AG09309 (cell line): ENCODE results near the gene PSG5.
"Not testable (repeated sequence)": the region's sequence is repeated elsewhere in the genome, so short reads cannot be mapped to it uniquely, and the experiment has no call there.

Experiments
- DNase-seq: peaks from one replicate; pipeline ENCODE4 v3.0.0-alpha.2; 2010; ENCODE audit warnings: low read depth
- H3K4me3 ChIP-seq: 2 replicates; pipeline ENCODE4 v1.5.1; 2011; ENCODE audit warnings: mild to moderate bottlenecking, low read depth, low read length, moderate library complexity; ENCODE audit not compliant: control insufficient read depth
- CTCF ChIP-seq: IDR thresholded peaks from 2 replicates; pipeline ENCODE4 v1.5.1; 2011; ENCODE audit warnings: mild to moderate bottlenecking, low read depth, low read length, inconsistent platforms; ENCODE audit not compliant: insufficient read depth, control insufficient read depth; ENCODE audit errors: missing control alignments

The PSG5 gene

GRCh38 chr19:43165906-43166305 is 20.4 kb downstream of the PSG5 start:
- DNase-seq, H3K4me3 ChIP-seq: not testable (repeated sequence)

DNA sequence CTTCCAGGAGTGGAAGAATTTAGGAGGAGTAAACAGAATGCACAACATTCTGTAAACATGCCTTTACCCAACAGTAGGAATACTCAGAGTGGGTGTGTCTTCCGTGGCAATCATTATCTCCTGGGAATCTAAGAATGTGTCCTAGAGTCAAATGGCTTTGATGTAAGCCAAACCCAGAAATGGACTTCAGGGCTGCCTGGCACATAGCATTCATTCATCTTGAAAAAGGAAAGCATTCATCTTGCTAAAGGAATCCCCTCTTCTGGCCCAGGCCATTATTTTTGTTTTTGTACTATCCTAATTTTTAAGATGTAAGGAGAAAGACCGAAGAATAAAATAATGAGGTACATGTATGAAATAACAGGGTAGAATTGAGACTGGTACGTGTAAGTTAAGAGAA is 23.2 kb downstream of the PSG5 start:
- not testable (repeated sequence) for DNase-seq, H3K4me3 ChIP-seq

- not testable (repeated sequence) for DNase-seq, H3K4me3 ChIP-seq
These were observed 24.1 kb downstream of the PSG5 start for GRCh38 chr19:43162261-43162660.

GRCh38 chr19:43152214-43152613 is 34.1 kb downstream of the PSG5 start:
- H3K4me3 ChIP-seq: no peak overlapping the region
- TF ChIP-seq CTCF: no peak
- DNase-seq: no peak

DNA sequence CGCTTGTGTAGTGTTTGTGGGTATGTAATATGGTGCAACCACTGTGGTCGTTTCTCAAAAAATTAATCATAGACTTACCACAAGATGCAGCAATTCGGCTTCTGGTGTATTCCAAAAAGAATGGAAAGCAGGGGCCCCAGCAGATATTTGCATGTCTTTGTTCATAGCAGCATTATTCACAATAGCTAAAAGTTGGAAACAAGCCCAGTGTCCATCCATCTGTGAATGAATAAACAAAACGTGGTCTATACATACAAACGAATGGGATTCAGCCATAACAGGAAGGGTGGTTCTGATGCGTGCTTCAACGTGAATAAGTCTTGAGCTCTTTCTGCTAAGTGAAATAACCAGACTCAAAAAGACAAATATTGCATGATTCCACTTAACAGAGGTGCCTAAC is 36.5 kb downstream of the PSG5 start:
- not testable (repeated sequence) for DNase-seq, H3K4me3 ChIP-seq

GRCh38 chr19:43148233-43148632 is 38.1 kb downstream of the PSG5 start:
- no peak overlapping the region for H3K4me3 ChIP-seq
- TF ChIP-seq CTCF: no peak
- DNase-seq: peak; percentile 83

DNA sequence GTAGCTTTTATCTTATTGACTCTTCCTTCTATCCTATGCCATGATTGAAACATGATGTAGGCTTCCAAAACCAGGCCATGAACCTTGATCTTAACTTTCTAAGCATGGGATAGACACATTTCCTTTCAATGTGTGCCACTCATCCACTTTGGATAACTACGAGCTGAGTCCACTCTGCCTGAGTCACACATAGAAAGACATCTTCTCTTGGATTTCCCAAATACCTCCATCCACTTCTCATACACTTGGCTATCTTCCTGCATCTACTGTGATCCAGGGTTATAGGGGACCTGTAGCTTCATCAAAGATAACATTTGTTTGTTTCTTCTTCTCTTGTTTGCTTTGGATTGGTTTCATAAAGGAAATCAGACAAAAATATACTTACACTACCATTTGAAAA is 44.6 kb downstream of the PSG5 start:
- DNase-seq: not testable (repeated sequence)

GRCh38 chr19:43132696-43133095 is 53.6 kb downstream of the PSG5 start:
- no peak for TF ChIP-seq CTCF
- DNase-seq: no peak
- no peak overlapping the region for H3K4me3 ChIP-seq

More for the DNA sequence above, 44.6 kb downstream of the PSG5 start:
- H3K4me3 ChIP-seq: not testable (repeated sequence)

GRCh38 chr19:43131281-43131842 is 55.0 kb downstream of the PSG5 start:
- DNase-seq, H3K4me3 ChIP-seq: not testable (repeated sequence)

DNA sequence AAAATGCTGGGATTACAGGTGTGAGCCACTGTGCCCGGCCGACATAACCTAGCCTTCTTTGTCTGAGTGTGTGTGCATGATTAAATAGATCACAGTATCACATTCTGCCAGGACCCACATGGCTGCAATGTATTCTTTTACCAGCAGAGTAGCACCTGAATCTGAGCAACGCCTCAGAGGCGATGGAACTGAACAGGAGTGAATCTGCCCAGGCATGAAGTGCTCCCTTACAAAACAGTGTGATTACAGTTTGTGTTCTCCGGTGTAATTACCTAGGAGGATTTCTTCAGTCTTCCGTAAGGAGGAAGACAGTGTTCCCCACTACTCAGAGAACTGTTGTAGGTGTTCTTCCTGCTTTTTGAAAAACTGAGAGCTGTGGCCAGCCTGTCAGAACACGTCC is 57.1 kb downstream of the PSG5 start:
- not testable (repeated sequence) for DNase-seq, H3K4me3 ChIP-seq

- DNase-seq: peak; percentile 91
These were observed 59.0 kb downstream of the PSG5 start for GRCh38 chr19:43127336-43127735.

More at GRCh38 chr19:43127336-43127735, 59.0 kb downstream of the PSG5 start:
- not testable (repeated sequence) for H3K4me3 ChIP-seq
